ENCODE measurements around the gene ISY1. TPM values are rescaled to one million over a fixed set of nuclear protein-coding genes. Genes with fewer than 3 reads are reported as not detected.
"Not testable (repeated sequence)": the region's sequence is repeated elsewhere in the genome, so short reads cannot be mapped to it uniquely, and the experiment has no call there.

The ISY1 gene
- total and polyA plus RNA-seq, 2 donors (not counting 1 experiment from before 2014, with no cell fraction given) = 26.4 to 49.6 TPM

DNA sequence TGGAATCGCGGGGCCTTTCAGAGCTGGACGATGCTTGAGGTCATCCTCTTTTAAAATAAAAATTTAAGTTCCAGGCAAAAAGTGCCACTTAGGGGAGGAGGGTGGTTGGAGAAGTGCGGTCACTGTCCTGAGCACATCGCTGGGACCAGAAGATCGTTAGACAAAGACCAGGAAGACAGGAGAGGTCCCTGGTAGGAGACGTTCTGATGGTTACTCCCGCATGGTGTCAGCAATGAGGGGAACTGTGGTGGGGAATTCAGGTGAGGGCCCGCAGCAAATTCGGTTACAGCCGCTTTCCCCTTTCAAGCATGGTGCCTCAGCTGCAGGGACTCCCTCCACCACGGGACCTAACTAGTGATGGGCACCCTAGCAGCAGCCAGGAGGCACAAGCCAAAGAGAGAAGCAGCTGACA, 1.0 kb upstream of the ISY1 start:
- peak; percentile 56 for DNase-seq
- peak overlapping the region; percentile 100 for H3K27ac Mint-ChIP-seq
- peak overlapping the region; percentile 73 to 99 (median 83) for H3K4me3 ChIP-seq (ENCODE audit: control extremely low read depth in 1 of 5, extremely low read depth in 1 of 5, insufficient read depth in 1 of 5, low read depth in 2 of 5, low read length in 4 of 5)
- ATAC-seq (ENCODE audit: low read depth) = no peak
- peak overlapping the region; percentile 92 to 99 for H3K27ac ChIP-seq (ENCODE audit: low read length in 2 of 2)
- peaks cover 18 to 24% of the 10 kb centered on the region in 2 donors for H3K4me1 ChIP-seq (ENCODE audit: control insufficient read depth in 2 of 2, insufficient read depth in 2 of 2, low read length in 2 of 2)
- peaks cover 40% of the 10 kb centered on the region for H3K4me1 Mint-ChIP-seq
- no peaks in the 10 kb centered on the region for H3K9me3 Mint-ChIP-seq (ENCODE audit: insufficient read depth)
- ChIA-PET CTCF (interaction anchor here (0.7 to 3.1 kb wide), 20 partner anchors 10 to 279 kb away, joined by 3 to 70 read pairs (median 5); partner anchors contain the start of genes CNBP, COPG1 and IFT122), POLR2A (interaction anchor here (0.6 to 1.9 kb wide), 6 partner anchors 21 to 154 kb away, joined by 3 to 5 read pairs (median 3); partner anchors contain the start of genes CNBP and RAB43)
- peak overlapping the region; percentile 91 for H2AFZ ChIP-seq (ENCODE audit: insufficient read depth, low read depth, low read length, poor library complexity, severe bottlenecking)
- H3K36me3 ChIP-seq (replicated peaks in 1 of 2; ENCODE audit: control extremely low read depth in 1 of 2, control insufficient read depth in 1 of 2, extremely low read depth in 1 of 2, insufficient read depth in 2 of 2, low read length in 1 of 2) = peaks cover 0 to 28% of the 10 kb centered on the region in 2 experiments
- no peaks in the 10 kb centered on the region for H3K27me3 ChIP-seq (replicated peaks in 1 of 4; ENCODE audit: control extremely low read depth in 1 of 4, control insufficient read depth in 3 of 4, insufficient read depth in 4 of 4, low read length in 3 of 4)
- peak overlapping the region; percentile 98 for H3K9ac ChIP-seq (ENCODE audit: low read length)
- no peaks in the 10 kb centered on the region for H3K27me3 Mint-ChIP-seq
- TF ChIP-seq CTCF (IDR thresholded peaks at IDR 0.05) (peak; percentile 53), EZH2 (IDR thresholded peaks at IDR 0.05; ENCODE audit: borderline replicate concordance, insufficient read depth, low read depth, low read length, poor library complexity, severe bottlenecking) (no peak)
- no peaks in the 10 kb centered on the region for H3K9me3 ChIP-seq (ENCODE audit: control extremely low read depth in 1 of 3, control insufficient read depth in 2 of 3, insufficient read depth in 1 of 3, low read length in 2 of 3)
- peak overlapping the region; percentile 83 for H3K4me2 ChIP-seq (replicated peaks; ENCODE audit: low read depth, low read length, poor library complexity, severe bottlenecking)
- peaks cover 13% of the 10 kb centered on the region for H4K20me1 ChIP-seq (ENCODE audit: control insufficient read depth, insufficient read depth, low read length, poor library complexity, severe bottlenecking)
- intact Hi-C loops (cut with micrococcal nuclease) = loop anchor here (1.0 kb wide), 9 partner anchors 21 to 237 kb away; partner anchors contain the start of genes CNBP, COPG1 and HMCES
- 0% methylated on average over 12 of the region's 12 CpGs for WGBS (ENCODE audit: insufficient coverage)
- H3K4me3 Mint-ChIP-seq = peak overlapping the region; percentile 100
- peaks cover 19% of the 10 kb centered on the region for H3K79me2 ChIP-seq (ENCODE audit: control insufficient read depth, insufficient read depth, low read length)

DNA sequence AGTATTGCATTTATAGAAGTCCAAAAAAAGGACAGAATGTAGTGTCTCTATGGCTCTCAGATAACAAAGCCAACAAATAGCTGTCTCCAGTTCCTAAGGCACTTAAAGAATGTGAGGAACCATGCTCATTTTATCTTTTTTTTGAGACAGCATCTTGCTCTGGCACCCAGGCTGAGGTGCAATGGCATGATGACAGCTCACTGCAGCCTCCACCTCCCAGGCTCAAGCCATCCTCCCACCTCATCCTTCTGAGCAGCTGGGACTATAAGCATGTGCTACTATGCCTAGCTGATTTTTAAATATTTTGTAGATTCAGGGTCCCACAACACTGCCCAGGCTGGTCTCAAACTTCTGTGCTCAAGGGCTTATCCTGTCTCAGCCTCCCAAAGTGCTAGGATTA, 16.1 kb downstream of the ISY1 start:
- Histone ChIP-seq H3K9me3 (ENCODE audit: control extremely low read depth in 1 of 3, control insufficient read depth in 2 of 3, insufficient read depth in 1 of 3, low read length in 2 of 3) (no peaks in the 10 kb centered on the region), H4K20me1 (ENCODE audit: control insufficient read depth, insufficient read depth, low read length, poor library complexity, severe bottlenecking) (no peaks in the 10 kb centered on the region), H3K4me3 (ENCODE audit: control extremely low read depth in 1 of 5, extremely low read depth in 1 of 5, insufficient read depth in 1 of 5, low read depth in 2 of 5, low read length in 4 of 5) (no peak overlapping the region), H3K4me2 (replicated peaks; ENCODE audit: low read depth, low read length, poor library complexity, severe bottlenecking) (no peak overlapping the region), H3K27me3 (replicated peaks in 1 of 4; ENCODE audit: control extremely low read depth in 1 of 4, control insufficient read depth in 3 of 4, insufficient read depth in 4 of 4, low read length in 3 of 4) (no peaks in the 10 kb centered on the region), H3K9ac (ENCODE audit: low read length) (no peak overlapping the region), H2AFZ (ENCODE audit: insufficient read depth, low read depth, low read length, poor library complexity, severe bottlenecking) (no peak overlapping the region), H3K36me3 (replicated peaks in 1 of 2; ENCODE audit: control extremely low read depth in 1 of 2, control insufficient read depth in 1 of 2, extremely low read depth in 1 of 2, insufficient read depth in 2 of 2, low read length in 1 of 2) (peaks cover 6 to 38% of the 10 kb centered on the region in 2 experiments), H3K27ac (ENCODE audit: low read length in 2 of 2) (no peak overlapping the region), H3K4me1 (ENCODE audit: control insufficient read depth in 2 of 2, insufficient read depth in 2 of 2, low read length in 2 of 2) (no peaks in the 10 kb centered on the region), H3K79me2 (ENCODE audit: control insufficient read depth, insufficient read depth, low read length) (peaks cover 8% of the 10 kb centered on the region)
- Mint-ChIP-seq H3K9me3 (ENCODE audit: insufficient read depth) (no peaks in the 10 kb centered on the region), H3K4me1 (no peaks in the 10 kb centered on the region), H3K27ac (no peak overlapping the region), H3K4me3 (no peak overlapping the region), H3K27me3 (no peaks in the 10 kb centered on the region)
- POLR2A ChIA-PET = no interaction called here
- TF ChIP-seq CTCF (IDR thresholded peaks at IDR 0.05) (no peak), EZH2 (IDR thresholded peaks at IDR 0.05; ENCODE audit: borderline replicate concordance, insufficient read depth, low read depth, low read length, poor library complexity, severe bottlenecking) (no peak)
- DNase-seq (no peak), ATAC-seq (ENCODE audit: low read depth) (no peak)
- CTCF ChIA-PET = interaction anchor here (1.2 to 1.7 kb wide), 2 partner anchors 92 to 100 kb away, joined by 5 to 6 read pairs; no protein-coding TSS in a partner anchor
- intact Hi-C loops (cut with micrococcal nuclease) = loop anchor here (10.0 kb wide), 1 partner anchor 170 kb away; no protein-coding TSS in a partner anchor

DNA sequence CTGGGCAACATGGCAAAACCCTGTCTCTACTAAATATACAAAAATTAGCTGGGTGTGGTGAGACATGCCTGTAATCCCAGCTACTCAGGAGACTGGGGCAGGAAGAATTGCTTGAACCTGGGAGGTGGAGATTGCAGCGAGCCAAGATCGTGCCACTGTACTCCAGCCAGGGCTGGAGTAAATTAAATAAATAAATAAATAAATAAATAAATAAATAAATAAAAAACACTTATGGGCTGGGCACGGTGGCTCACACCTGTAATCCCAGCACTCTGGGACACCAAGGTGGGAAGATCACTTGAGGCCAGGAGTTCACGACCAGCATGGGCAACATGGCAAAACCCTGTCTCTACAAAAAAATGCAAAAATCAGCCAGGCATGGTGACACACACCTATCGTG, 19.9 kb downstream of the ISY1 start:
- H3K27ac ChIP-seq (ENCODE audit: low read length in 2 of 2); H4K20me1 ChIP-seq (ENCODE audit: control insufficient read depth, insufficient read depth, low read length, poor library complexity, severe bottlenecking); POLR2A ChIA-PET; H3K79me2 ChIP-seq (ENCODE audit: control insufficient read depth, insufficient read depth, low read length); H3K4me2 ChIP-seq (replicated peaks; ENCODE audit: low read depth, low read length, poor library complexity, severe bottlenecking); H2AFZ ChIP-seq (ENCODE audit: insufficient read depth, low read depth, low read length, poor library complexity, severe bottlenecking); H3K9me3 Mint-ChIP-seq (ENCODE audit: insufficient read depth); H3K4me3 Mint-ChIP-seq; ATAC-seq (ENCODE audit: low read depth); H3K4me3 ChIP-seq (ENCODE audit: control extremely low read depth in 1 of 5, extremely low read depth in 1 of 5, insufficient read depth in 1 of 5, low read depth in 2 of 5, low read length in 4 of 5); H3K9ac ChIP-seq (ENCODE audit: low read length); H3K9me3 ChIP-seq (ENCODE audit: control extremely low read depth in 1 of 3, control insufficient read depth in 2 of 3, insufficient read depth in 1 of 3, low read length in 2 of 3); CTCF ChIA-PET; H3K27me3 Mint-ChIP-seq; H3K4me1 ChIP-seq (ENCODE audit: control insufficient read depth in 2 of 2, insufficient read depth in 2 of 2, low read length in 2 of 2); DNase-seq; H3K27me3 ChIP-seq (replicated peaks in 1 of 4; ENCODE audit: control extremely low read depth in 1 of 4, control insufficient read depth in 3 of 4, insufficient read depth in 4 of 4, low read length in 3 of 4); H3K27ac Mint-ChIP-seq; H3K4me1 Mint-ChIP-seq: not testable (repeated sequence)
- WGBS (ENCODE audit: insufficient coverage) = 96% methylated on average over 3 of the region's 5 CpGs
- intact Hi-C loops (cut with micrococcal nuclease) = loop anchor here (10.0 kb wide), 1 partner anchor 166 kb away; no protein-coding TSS in a partner anchor
- H3K36me3 ChIP-seq (replicated peaks in 1 of 2; ENCODE audit: control extremely low read depth in 1 of 2, control insufficient read depth in 1 of 2, extremely low read depth in 1 of 2, insufficient read depth in 2 of 2, low read length in 1 of 2) = peaks cover 7 to 42% of the 10 kb centered on the region in 2 experiments

All from B cell (primary cell).